Heart right ventricle (tissue), 16 donors: ENCODE results near the gene FOXI3. TPM values are rescaled to one million over a fixed set of nuclear protein-coding genes. Genes with fewer than 3 reads are reported as not detected.

ENCODE experiments used
- ATAC-seq, 8 donors: fragments of 200-7000 bp; cut with Tn5 transposase; one replicate each; pipeline ENCODE4 v1.9.1; 2020; ENCODE audit warnings: mild to moderate bottlenecking in 8 of 8, moderate library complexity in 8 of 8, moderate number of reproducible peaks in 1 of 8
- DNase-seq, 2 donors: peaks; one replicate each; pipeline ENCODE4 v3.0.0-alpha.2; 2020
- H3K27ac ChIP-seq, 10 donors: fragments of 200-600 bp; sonication (generic) in 2 of 10; one replicate each; pipeline versions ENCODE4 v1.5.0 to v1.8.0; 2020 to 2022; ENCODE audit warnings: mild to moderate bottlenecking in 3 of 10
- H3K27me3 ChIP-seq, 7 donors: fragments of 200-600 bp; one replicate each; pipeline ENCODE4 v1.8.0; 2021 to 2022; ENCODE audit warnings: mild to moderate bottlenecking in 2 of 7
- H3K36me3 ChIP-seq, 9 donors: fragments of 200-600 bp; sonication (generic) in 1 of 9; one replicate each; pipeline versions ENCODE4 v1.5.0 to v1.8.0; 2020 to 2022; ENCODE audit warnings: mild to moderate bottlenecking in 2 of 9
- H3K4me1 ChIP-seq, 9 donors: fragments of 200-600 bp; sonication (generic) in 1 of 9; one replicate each; pipeline versions ENCODE4 v1.5.0 to v1.8.0; 2020 to 2022; ENCODE audit warnings: mild to moderate bottlenecking in 4 of 9
- H3K4me3 ChIP-seq, 10 donors: fragments of 200-600 bp; sonication (generic) in 2 of 10; one replicate each; pipeline versions ENCODE4 v1.5.0 to v1.8.0; 2020 to 2022; ENCODE audit warnings: mild to moderate bottlenecking in 7 of 10, moderate library complexity in 2 of 10
- H3K9me3 ChIP-seq, 11 donors: fragments of 200-600 bp in 10 of 11; sonication (generic) in 2 of 11; one replicate each; pipeline versions ENCODE4 v1.5.0 to v1.8.0; 2013 to 2022; ENCODE audit warnings: mild to moderate bottlenecking in 2 of 11, control low read depth in 1 of 11, moderate library complexity in 1 of 11
- whole genome bisulfite sequencing, 2 donors: extraction: QIAGEN DNeasy Blood & Tissue Kit; methylation state at CpG; one replicate each; pipeline ENCODE4 v1.1.7; 2013; ENCODE audit warnings: inconsistent platforms in 1 of 2; 5-methylcytosine and 5-hydroxymethylcytosine counted together
- intact Hi-C, 10 donors: fragments of 100-400 bp; cut with DNase I; formaldehyde crosslinking; loops; one replicate each; pipeline versions ENCODE4 v1.11.1 to v1.14.2; 2022
- polyA plus RNA-seq, 2 donors: library from polyadenylated mRNA; stranded (reverse); fragments of 200-250 nt; gene quantifications; one replicate each; pipeline ENCODE4 v1.2.3, GENCODE V29; 2013
- total RNA-seq, 10 donors: library from RNA; stranded (reverse); fragmentation: NEBNext Ultra II Directional in 3 of 10; extraction: Animal tissue kit (Norgen Biotek cat#: 25700) in 3 of 10; gene quantifications; one replicate each; pipeline versions ENCODE4 v1.2.1 to v1.2.4, GENCODE V29; 2021 to 2023
- TF ChIP-seq, protein P1 (sequence below), 9 donors: fragments of 200-600 bp; sonication (generic) in 2 of 9; IDR thresholded peaks; one replicate each; pipeline versions ENCODE4 v1.5.0 to v1.8.0; 2021 to 2022; ENCODE audit warnings: antibody characterized with exemption in 9 of 9, mild to moderate bottlenecking in 5 of 9, moderate library complexity in 1 of 9
- donor health status: Arrhythmogenic right ventricular cardiomyopathy.
- donor health status: ischemic (EF 13 %, LVEDD 7.1; RV severe dilation, severe dysfunction).
- donor health status: healthy with polysubstance abuse.
- donor health status: DM: no; HTN: yes; CAD: no.
- donor health status: DM: no; HTN: no; CAD: no.
- donor health status: ischemic (EF 25% LVEDD 6.9; RV normal size, moderate dysfunction).
- donor health status: ischemic (EF 25% LVEDD 5.7; RV mildly dilated, moderate dysfunction).
- donor health status: healthy.
- donor health status: DM: yes; HTN: yes; CAD: no.
- donor health status: Ischemic cardiomyopathy.
- donor health status: ischemic (EF 35%, LVEDD 5.7; RV mildly dilated, moderate dysfunction).
- donor health status: nonischemic (EF 11% LVEDD 7.7; RV severe dilation, severe dysfunction).
- donor health status: DM: yes; HTN: yes; CAD: no.
- donor health status: PGD.
- donor health status: ischemic (EF 29% LVEDD 5.4; RV normal size, mild dysfunction).
- donor health status: nonischemic (EF 23%, LVEDD 6.1; RV moderate dilation, normal function).

The FOXI3 gene
- total and polyA plus RNA-seq, 12 donors, result 0.08 TPM; not detected in 11

DNA sequence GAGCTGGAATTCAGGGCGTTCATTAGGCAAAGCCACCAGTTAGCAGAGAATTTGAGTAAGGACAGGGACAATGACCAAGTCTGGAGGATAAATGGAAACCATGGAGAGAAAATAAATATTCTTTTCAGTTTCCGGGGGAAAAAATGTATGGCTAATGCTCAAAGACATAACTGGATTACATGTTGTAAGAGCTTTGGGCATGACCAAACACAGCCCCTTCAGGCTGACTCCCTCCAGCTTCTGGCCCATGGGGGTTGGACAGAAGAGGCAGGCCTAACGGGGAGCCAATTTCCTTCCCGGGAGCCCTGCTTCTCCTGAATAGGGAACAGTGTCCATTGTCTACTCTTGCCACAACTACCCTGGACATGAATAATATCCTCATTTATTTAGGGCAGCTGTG, 39.5 kb upstream of the FOXI3 start:
- Histone ChIP-seq H3K4me3 (no peak overlapping the region), H3K4me1 (no peaks in the 10 kb centered on the region), H3K27ac (no peak overlapping the region), H3K36me3 (no peaks in the 10 kb centered on the region), H3K27me3 (peaks cover 0 to 29% (median 10%) of the 10 kb centered on the region in 7 donors), H3K9me3 (no peaks in the 10 kb centered on the region)
- intact Hi-C loops, result no loop called here
- TF ChIP-seq, protein P1, sequence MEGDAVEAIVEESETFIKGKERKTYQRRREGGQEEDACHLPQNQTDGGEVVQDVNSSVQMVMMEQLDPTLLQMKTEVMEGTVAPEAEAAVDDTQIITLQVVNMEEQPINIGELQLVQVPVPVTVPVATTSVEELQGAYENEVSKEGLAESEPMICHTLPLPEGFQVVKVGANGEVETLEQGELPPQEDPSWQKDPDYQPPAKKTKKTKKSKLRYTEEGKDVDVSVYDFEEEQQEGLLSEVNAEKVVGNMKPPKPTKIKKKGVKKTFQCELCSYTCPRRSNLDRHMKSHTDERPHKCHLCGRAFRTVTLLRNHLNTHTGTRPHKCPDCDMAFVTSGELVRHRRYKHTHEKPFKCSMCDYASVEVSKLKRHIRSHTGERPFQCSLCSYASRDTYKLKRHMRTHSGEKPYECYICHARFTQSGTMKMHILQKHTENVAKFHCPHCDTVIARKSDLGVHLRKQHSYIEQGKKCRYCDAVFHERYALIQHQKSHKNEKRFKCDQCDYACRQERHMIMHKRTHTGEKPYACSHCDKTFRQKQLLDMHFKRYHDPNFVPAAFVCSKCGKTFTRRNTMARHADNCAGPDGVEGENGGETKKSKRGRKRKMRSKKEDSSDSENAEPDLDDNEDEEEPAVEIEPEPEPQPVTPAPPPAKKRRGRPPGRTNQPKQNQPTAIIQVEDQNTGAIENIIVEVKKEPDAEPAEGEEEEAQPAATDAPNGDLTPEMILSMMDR (IDR thresholded peaks at IDR 0.05), result no peak
- DNase-seq (no peak), ATAC-seq (no peak)
- WGBS, 2 donors, result 70 to 73% methylated on average over 4 of the region's 4 CpGs

DNA sequence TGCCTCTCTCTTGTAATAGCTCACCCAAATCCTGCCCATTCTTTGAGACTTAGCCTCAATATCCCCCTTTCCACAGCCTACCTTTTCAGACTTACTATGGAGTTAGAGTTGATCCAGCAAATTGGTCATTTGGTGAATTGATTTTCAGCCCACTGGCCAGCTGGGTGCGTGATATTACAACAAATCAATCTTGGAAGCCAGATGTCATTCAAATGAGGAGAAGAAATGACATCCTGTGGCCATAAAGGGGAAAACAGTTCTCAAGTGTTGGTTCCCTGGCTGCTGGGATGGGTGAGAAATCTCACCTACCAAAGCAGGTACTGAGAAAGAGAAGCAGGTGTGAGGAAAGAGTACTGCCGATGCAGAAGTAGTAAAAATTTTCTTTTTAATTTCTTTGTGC, 36.7 kb upstream of the FOXI3 start:
- Histone ChIP-seq H3K27me3 (peaks cover 0 to 19% (median 9%) of the 10 kb centered on the region in 7 donors), H3K9me3 (peaks cover 0 to 6% (median 0%) of the 10 kb centered on the region in 11 donors), H3K36me3 (no peaks in the 10 kb centered on the region), H3K4me1 (no peaks in the 10 kb centered on the region), H3K4me3 (no peak overlapping the region), H3K27ac (no peak overlapping the region)
- DNase-seq (no peak), ATAC-seq (no peak)
- 76 to 77% methylated on average over 2 of the region's 2 CpGs for WGBS, 2 donors
- intact Hi-C loops, result no loop called here
- TF ChIP-seq, protein P1 (IDR thresholded peaks at IDR 0.05), result no peak

DNA sequence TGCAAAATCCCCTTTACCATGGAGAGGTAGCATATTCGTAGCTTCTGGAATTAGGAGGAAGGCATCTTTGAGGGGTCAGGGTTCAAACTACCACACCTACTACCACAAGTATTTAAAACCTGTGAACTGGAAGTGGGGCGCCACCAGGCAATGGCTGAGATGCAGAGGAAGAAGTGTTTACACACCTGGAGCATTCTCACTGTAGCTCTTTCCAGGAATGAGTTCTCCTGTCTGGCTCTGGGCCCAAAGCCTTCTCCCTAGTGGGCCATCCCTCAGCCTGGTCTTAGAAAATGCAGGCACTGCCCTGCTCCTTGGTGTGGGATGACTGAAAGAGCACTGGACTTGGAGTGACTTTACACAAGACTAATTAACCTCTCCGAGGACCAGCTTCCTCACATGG, 30.7 kb upstream of the FOXI3 start:
- WGBS, 2 donors, result 75 to 84% methylated on average over 3 of the region's 3 CpGs
- H3K4me3 ChIP-seq, result no peak overlapping the region
- TF ChIP-seq, protein P1 (IDR thresholded peaks at IDR 0.05), result no peak
- ATAC-seq, result no peak
- H3K27me3 ChIP-seq, result peaks cover 0 to 44% (median 17%) of the 10 kb centered on the region in 7 donors
- no peaks in the 10 kb centered on the region for H3K36me3 ChIP-seq
- intact Hi-C loops, result no loop called here
- H3K4me1 ChIP-seq, result no peaks in the 10 kb centered on the region
- no peak overlapping the region for H3K27ac ChIP-seq
- DNase-seq, result no peak
- H3K9me3 ChIP-seq, result peaks cover 0 to 6% (median 0%) of the 10 kb centered on the region in 11 donors

DNA sequence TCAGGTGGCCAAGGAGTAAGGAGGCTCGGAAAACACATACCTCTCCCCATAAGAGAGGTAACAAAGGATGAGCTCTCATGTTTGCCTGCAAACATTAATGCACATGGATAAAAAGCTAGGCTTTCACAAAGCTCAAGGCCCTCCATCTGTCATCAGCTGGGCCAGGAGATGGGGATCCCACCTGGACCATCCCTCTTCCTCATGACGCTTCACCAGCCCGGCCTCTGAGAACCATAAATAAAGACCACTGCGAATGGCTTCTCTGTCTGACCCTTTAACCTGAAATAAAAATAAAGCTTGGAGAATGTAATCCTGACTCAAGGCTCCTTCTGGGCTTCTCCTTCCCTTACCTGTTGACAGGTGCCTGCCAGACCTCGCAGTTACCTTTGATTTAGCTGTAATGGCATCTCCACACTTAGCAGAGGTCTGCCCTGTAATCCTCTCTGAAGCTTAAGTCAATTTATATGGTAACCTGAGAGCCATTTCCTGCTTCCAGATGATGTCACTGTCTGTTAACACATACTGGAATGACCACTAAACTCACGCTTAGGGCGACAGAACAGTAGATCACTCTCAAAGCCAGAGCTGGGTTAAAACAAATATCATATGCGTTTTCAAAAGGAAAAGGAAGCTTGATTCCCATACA, 29.3 kb upstream of the FOXI3 start:
- WGBS, 2 donors, result 50 to 51% methylated on average over 8 of the region's 8 CpGs
- Histone ChIP-seq H3K4me3 (no peak overlapping the region), H3K27me3 (peaks cover 0 to 53% (median 14%) of the 10 kb centered on the region in 7 donors), H3K27ac (no peak overlapping the region), H3K36me3 (no peaks in the 10 kb centered on the region), H3K4me1 (no peaks in the 10 kb centered on the region), H3K9me3 (peaks cover 0 to 6% (median 0%) of the 10 kb centered on the region in 11 donors)
- no peak for DNase-seq
- intact Hi-C loops, result no loop called here
- ATAC-seq, result no peak
- TF ChIP-seq, protein P1 (IDR thresholded peaks at IDR 0.05), result no peak
